ENCODE data around the gene HDAC11. TPM values are rescaled to one million over a fixed set of nuclear protein-coding genes. Genes with fewer than 3 reads are reported as not detected.
A peak's percentile ranks its signal among the peaks of the same experiment; 100 is the strongest.

Gene HDAC11
- total RNA-seq, 1 donor from 2014 or later, result 11.9 TPM

DNA sequence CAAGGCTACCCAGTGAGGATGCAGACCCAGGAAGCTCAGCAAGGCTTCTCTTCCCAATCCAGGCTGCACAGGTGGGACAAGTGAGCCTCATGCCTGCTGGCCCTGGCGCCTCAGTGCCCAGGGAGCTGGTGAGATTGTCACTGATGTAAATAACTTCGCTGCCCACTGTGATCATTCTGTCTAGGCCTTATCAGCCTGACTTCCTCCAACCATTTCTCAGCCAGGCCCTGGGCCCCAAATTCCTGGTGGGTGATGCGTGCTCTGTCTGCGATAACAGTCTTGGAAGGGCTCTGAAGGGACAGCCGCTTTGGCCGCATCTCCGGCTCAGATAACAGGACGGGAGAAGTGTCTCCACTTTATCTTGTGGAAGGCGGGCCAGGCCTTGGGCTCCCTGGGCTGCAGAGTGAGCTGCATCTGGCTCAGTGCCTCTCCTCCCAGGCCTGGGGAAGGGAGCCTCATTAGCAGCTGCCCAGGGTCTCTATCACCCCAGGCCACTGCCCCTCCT lies 66.6 kb downstream of the HDAC11 start:
- H3K36me3 Mint-ChIP-seq (ENCODE audit: unreplicated experiment), result no peaks in the 10 kb centered on the region
- DNase-seq (ENCODE audit: extremely low spot score, unreplicated experiment), result no peak
- no peaks in the 10 kb centered on the region for H3K9me3 Mint-ChIP-seq (ENCODE audit: unreplicated experiment)
- H3K4me1 Mint-ChIP-seq (ENCODE audit: unreplicated experiment), result peaks cover 79% of the 10 kb centered on the region
- TF ChIP-seq, protein P1, sequence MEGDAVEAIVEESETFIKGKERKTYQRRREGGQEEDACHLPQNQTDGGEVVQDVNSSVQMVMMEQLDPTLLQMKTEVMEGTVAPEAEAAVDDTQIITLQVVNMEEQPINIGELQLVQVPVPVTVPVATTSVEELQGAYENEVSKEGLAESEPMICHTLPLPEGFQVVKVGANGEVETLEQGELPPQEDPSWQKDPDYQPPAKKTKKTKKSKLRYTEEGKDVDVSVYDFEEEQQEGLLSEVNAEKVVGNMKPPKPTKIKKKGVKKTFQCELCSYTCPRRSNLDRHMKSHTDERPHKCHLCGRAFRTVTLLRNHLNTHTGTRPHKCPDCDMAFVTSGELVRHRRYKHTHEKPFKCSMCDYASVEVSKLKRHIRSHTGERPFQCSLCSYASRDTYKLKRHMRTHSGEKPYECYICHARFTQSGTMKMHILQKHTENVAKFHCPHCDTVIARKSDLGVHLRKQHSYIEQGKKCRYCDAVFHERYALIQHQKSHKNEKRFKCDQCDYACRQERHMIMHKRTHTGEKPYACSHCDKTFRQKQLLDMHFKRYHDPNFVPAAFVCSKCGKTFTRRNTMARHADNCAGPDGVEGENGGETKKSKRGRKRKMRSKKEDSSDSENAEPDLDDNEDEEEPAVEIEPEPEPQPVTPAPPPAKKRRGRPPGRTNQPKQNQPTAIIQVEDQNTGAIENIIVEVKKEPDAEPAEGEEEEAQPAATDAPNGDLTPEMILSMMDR (IDR thresholded peaks at IDR 0.05), result no peak
- H3K27ac Mint-ChIP-seq (ENCODE audit: unreplicated experiment), result peak overlapping the region; percentile 32
- H3K4me3 Mint-ChIP-seq (ENCODE audit: unreplicated experiment), result no peak overlapping the region
- H3K27me3 Mint-ChIP-seq (ENCODE audit: unreplicated experiment), result no peaks in the 10 kb centered on the region

DNA sequence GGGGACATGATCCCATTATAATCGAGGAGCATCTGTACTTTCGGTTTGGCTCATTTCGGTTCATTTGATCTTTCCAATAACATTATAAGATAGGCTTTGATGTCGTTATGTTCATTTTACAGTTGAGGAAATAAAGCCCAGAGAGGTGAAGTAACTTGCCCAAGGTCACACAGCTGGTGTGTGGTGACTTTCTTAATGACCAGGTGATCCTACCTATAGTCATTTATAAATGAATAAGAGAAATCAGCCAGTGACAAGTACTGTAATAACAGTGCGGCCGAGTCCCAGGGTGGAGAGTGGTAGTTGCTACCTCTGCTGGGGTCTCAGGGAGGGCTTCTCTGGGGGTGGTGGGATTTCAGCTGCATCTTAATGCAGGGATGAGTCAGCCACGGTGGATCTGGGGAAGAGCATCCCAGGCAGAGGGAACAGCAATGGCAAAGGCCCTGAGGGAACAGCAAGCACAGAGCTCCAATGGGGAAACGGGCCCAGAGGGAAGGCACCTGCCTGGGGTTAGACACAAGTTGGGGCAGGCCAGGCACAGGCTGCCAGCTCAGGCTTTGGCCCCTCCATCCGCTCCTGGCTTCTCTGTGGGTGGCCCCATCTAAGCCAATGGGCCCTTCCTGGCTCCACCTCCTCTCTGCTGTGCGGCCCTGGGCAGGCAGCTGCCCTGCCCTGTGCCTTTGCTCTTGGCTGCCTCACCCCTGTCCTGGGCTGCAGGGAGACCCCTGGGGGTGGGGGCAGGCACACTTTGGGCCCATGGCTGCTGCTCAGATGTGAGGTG lies 67.7 kb downstream of the HDAC11 start:
- TF ChIP-seq, protein P1 (IDR thresholded peaks at IDR 0.05), result no peak
- DNase-seq (ENCODE audit: extremely low spot score, unreplicated experiment), result no peak
- Mint-ChIP-seq H3K4me1 (ENCODE audit: unreplicated experiment) (peaks cover 78% of the 10 kb centered on the region), H3K4me3 (ENCODE audit: unreplicated experiment) (peak overlapping the region; percentile 61), H3K36me3 (ENCODE audit: unreplicated experiment) (no peaks in the 10 kb centered on the region), H3K9me3 (ENCODE audit: unreplicated experiment) (no peaks in the 10 kb centered on the region), H3K27ac (ENCODE audit: unreplicated experiment) (peak overlapping the region; percentile 32), H3K27me3 (ENCODE audit: unreplicated experiment) (no peaks in the 10 kb centered on the region)

DNA sequence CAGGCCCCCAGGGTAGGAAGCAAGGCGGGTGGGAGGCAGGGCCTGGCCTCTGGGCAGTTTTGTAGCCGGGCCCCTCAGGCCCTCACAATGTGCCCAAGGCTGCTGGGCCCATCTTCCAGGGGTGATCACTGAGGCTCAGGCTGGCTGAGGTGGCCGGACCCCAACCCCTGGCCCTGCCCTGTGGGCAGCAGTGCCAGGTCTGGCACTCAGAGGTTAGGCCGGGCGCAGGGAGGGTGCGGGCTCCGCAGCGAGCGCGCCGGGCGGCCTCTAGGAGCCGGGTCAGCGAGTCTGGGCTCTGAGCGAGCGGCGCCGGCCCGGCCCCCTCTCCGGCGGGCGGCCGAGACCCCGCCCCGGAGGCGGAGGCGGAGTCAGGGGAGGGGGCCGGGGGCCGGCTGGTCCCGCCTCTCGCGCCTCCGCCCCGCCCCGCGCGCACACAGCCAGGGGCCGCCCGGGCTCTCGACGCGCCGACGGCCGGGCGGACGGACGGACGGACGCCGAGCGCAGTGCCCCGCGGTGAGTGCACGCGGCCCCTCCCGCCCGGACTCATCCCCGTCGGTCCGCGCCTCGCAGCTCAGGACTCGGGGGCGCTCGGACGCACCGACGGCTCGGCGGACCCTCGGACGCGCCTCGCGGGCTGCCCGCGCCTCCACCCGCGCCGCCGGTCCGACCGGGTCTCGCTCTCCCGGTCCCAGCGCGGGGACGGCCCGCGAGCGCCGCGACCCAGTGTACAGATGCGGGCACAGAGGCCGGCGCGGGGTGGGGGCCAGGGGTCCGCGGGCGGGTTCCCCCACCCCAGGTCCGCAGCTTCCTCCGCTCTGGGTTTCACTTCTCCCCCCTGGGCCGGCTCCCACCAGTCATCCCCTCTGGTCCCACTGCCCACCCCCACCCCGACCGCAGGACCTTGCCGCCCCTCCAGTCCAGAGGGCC lies 68.9 kb downstream of the HDAC11 start, which contains the start of gene FBLN2:
TSS of gene FBLN2 (plus strand) at position 430 of the 927 bp plus-strand sequence. CDS start 21,231 bp downstream, outside the sequence.
- H3K27ac Mint-ChIP-seq (ENCODE audit: unreplicated experiment), result peak within 1 kb of the TSS; percentile 68

DNA sequence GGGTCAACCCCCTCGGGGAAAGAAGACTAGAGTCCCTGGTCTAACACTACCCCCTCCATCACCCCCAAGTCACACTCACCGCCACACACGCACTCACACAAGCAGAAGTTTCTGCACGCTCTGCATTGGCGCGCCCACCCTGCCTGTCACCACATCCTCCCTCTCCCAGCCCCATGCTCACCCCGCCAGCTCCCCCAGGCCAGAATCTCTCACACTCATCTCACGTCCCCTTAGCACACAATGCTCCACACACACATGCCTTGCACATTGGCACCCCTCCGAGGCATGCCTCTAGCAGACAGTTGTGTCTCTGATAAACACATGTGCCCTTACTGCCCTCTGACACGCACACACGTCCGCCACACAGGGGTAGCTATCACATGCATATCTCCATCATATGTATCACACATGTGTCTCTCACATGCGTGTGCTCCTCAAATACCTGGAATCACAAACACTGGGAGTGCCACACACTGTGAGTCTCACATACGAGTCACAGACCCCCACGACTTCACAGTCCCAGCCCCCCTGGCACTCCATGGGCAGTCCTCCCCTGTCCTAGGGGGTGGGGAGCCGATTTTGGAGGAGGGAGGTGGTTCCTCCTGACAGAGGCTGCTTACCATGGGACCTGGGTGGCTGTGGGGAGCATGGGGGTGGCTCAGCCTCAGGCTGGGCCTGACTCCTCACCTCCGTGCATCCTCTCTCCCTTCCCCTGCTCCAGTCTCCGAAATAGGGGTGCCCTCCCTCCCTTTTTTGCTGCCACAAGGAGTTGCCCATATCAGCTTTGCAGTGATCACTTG lies 69.7 kb downstream of the HDAC11 start:
- peak overlapping the region; percentile 77 for H3K4me3 Mint-ChIP-seq (ENCODE audit: unreplicated experiment)
- peak overlapping the region; percentile 68 for H3K27ac Mint-ChIP-seq (ENCODE audit: unreplicated experiment)
- H3K36me3 Mint-ChIP-seq (ENCODE audit: unreplicated experiment), result no peaks in the 10 kb centered on the region
- DNase-seq (ENCODE audit: extremely low spot score, unreplicated experiment), result no peak
- TF ChIP-seq, protein P1 (IDR thresholded peaks at IDR 0.05), result no peak
- no peaks in the 10 kb centered on the region for H3K27me3 Mint-ChIP-seq (ENCODE audit: unreplicated experiment)
- peaks cover 64% of the 10 kb centered on the region for H3K4me1 Mint-ChIP-seq (ENCODE audit: unreplicated experiment)
- H3K9me3 Mint-ChIP-seq (ENCODE audit: unreplicated experiment), result no peaks in the 10 kb centered on the region

More for the DNA sequence above, 68.9 kb downstream of the HDAC11 start, which contains the start of gene FBLN2:
- no peaks in the 10 kb centered on the region for H3K27me3 Mint-ChIP-seq (ENCODE audit: unreplicated experiment)
- H3K4me1 Mint-ChIP-seq (ENCODE audit: unreplicated experiment), result peaks cover 70% of the 10 kb centered on the region
- peak within 1 kb of the TSS; percentile 77 for H3K4me3 Mint-ChIP-seq (ENCODE audit: unreplicated experiment)
- no peaks in the 10 kb centered on the region for H3K36me3 Mint-ChIP-seq (ENCODE audit: unreplicated experiment)
- TF ChIP-seq, protein P1 (IDR thresholded peaks at IDR 0.05), result no peak
- DNase-seq (ENCODE audit: extremely low spot score, unreplicated experiment), result no peak
- H3K9me3 Mint-ChIP-seq (ENCODE audit: unreplicated experiment), result no peaks in the 10 kb centered on the region
